Peyer's patch (tissue), 4 donors: ENCODE results near the gene SPHK2.

Experiments
- POLR2A ChIP-seq, 2 donors: fragments of 450-650 bp; IDR thresholded peaks; one replicate each; pipeline ENCODE4 v1.5.1; 2017; ENCODE audit warnings: antibody characterized with exemption in 2 of 2, mild to moderate bottlenecking in 2 of 2, moderate library complexity in 2 of 2
- TF ChIP-seq, protein P1 (sequence below), 6 experiments: fragments of 450-650 bp in 4 of 6; fragments of 200-600 bp in 2 of 6; sonication (generic) in 1 of 6; IDR thresholded peaks; one replicate each; pipeline ENCODE4 v1.5.1; 2017 to 2019; ENCODE audit warnings: antibody characterized with exemption in 6 of 6, mild to moderate bottlenecking in 3 of 6, moderate library complexity in 1 of 6

- TF ChIP-seq, protein P1, sequence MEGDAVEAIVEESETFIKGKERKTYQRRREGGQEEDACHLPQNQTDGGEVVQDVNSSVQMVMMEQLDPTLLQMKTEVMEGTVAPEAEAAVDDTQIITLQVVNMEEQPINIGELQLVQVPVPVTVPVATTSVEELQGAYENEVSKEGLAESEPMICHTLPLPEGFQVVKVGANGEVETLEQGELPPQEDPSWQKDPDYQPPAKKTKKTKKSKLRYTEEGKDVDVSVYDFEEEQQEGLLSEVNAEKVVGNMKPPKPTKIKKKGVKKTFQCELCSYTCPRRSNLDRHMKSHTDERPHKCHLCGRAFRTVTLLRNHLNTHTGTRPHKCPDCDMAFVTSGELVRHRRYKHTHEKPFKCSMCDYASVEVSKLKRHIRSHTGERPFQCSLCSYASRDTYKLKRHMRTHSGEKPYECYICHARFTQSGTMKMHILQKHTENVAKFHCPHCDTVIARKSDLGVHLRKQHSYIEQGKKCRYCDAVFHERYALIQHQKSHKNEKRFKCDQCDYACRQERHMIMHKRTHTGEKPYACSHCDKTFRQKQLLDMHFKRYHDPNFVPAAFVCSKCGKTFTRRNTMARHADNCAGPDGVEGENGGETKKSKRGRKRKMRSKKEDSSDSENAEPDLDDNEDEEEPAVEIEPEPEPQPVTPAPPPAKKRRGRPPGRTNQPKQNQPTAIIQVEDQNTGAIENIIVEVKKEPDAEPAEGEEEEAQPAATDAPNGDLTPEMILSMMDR (IDR thresholded peaks at IDR 0.05) = no peak
- TF ChIP-seq POLR2A (IDR thresholded peaks at IDR 0.05) = no peak
Measured at GRCh38 chr19:48613852-48614435, 5.4 kb upstream of the SPHK2 start.
